Astrocyte of the spinal cord (primary cell): ENCODE results near the gene CDK6.

Experiments used
- DNase-seq: peaks from one replicate; pipeline ENCODE4 v3.0.0; 2011; ENCODE audit warnings: low read depth, low spot score
- H3K4me3 ChIP-seq: 2 replicates; pipeline ENCODE4 v1.5.1; 2011; ENCODE audit warnings: low read depth, mild to moderate bottlenecking, low read length, moderate library complexity
- CTCF ChIP-seq: IDR thresholded peaks from 2 replicates; pipeline ENCODE4 v1.5.1; 2012; ENCODE audit warnings: low read depth, mild to moderate bottlenecking, low read length, inconsistent platforms
- in situ Hi-C: cut with HindIII; loops from 2 replicates; pipeline ENCODE4 v1.10.0; 2017; ENCODE audit warnings: low sequenced_read_pairs

Gene CDK6

GRCh38 chr7:92693519-92693918 lies 142.9 kb downstream of the CDK6 start:
- H3K4me3 ChIP-seq = no peak overlapping the region
- no peak for DNase-seq
- no peak for TF ChIP-seq CTCF
- in situ Hi-C loops = no loop called here

- in situ Hi-C loops = no loop called here
- DNase-seq = peak; percentile 80
- no peak overlapping the region for H3K4me3 ChIP-seq
- peak; percentile 47 for TF ChIP-seq CTCF
Measured at GRCh38 chr7:92691578-92691977, 144.8 kb downstream of the CDK6 start.

GRCh38 chr7:92685136-92686042 lies 151.0 kb downstream of the CDK6 start:
- no peak for TF ChIP-seq CTCF
- in situ Hi-C loops = no loop called here
- no peak overlapping the region for H3K4me3 ChIP-seq
- no peak for DNase-seq

- no peak for DNase-seq
- H3K4me3 ChIP-seq = no peak overlapping the region
- in situ Hi-C loops = no loop called here
- no peak for TF ChIP-seq CTCF
Measured at GRCh38 chr7:92684274-92684673, 152.1 kb downstream of the CDK6 start.

GRCh38 chr7:92682903-92683539 lies 153.4 kb downstream of the CDK6 start:
- no peak overlapping the region for H3K4me3 ChIP-seq
- peak; percentile 63 for DNase-seq
- no peak for TF ChIP-seq CTCF
- in situ Hi-C loops = no loop called here

- in situ Hi-C loops = no loop called here
- no peak overlapping the region for H3K4me3 ChIP-seq
- no peak for TF ChIP-seq CTCF
- no peak for DNase-seq
Measured at GRCh38 chr7:92682330-92682729, 154.0 kb downstream of the CDK6 start.
